GM23248 (cell line): ENCODE data around the gene ADGRD2. TPM values are rescaled to one million over a fixed set of nuclear protein-coding genes. Genes with fewer than 3 reads are reported as not detected.

Source experiments
- DNase-seq: peaks from one replicate; pipeline ENCODE4 v3.0.0-alpha.2; 2015
- H2AFZ ChIP-seq: fragments of 200-600 bp; sonication (generic); 2 replicates; pipeline ENCODE4 v1.6.1; 2016; ENCODE audit warnings: antibody characterized with exemption
- H3F3A ChIP-seq: fragments of 200-600 bp; sonication (generic); 2 replicates; pipeline ENCODE4 v1.6.1; 2016; ENCODE audit warnings: mild to moderate bottlenecking, antibody characterized with exemption, mixed run types; ENCODE audit not compliant: insufficient read depth
- H3K27ac ChIP-seq: fragments of 200-600 bp; sonication (generic); 2 replicates; pipeline ENCODE4 v1.5.1; 2016; ENCODE audit warnings: mild to moderate bottlenecking
- H3K27me3 ChIP-seq: fragments of 200-600 bp; sonication (generic); replicated peaks from 2 replicates; pipeline ENCODE4 v1.6.1; 2016; ENCODE audit warnings: mild to moderate bottlenecking; ENCODE audit not compliant: insufficient read depth
- H3K36me3 ChIP-seq: fragments of 200-600 bp; sonication (generic); 2 replicates; pipeline ENCODE4 v1.6.1; 2016; ENCODE audit warnings: low read depth, mild to moderate bottlenecking
- H3K4me1 ChIP-seq: fragments of 200-600 bp; sonication (generic); 2 replicates; pipeline ENCODE4 v1.6.1; 2016; ENCODE audit warnings: mild to moderate bottlenecking; ENCODE audit not compliant: insufficient read depth
- H3K4me2 ChIP-seq: fragments of 200-600 bp; sonication (generic); one replicate; pipeline ENCODE4 v1.6.1; 2016; ENCODE audit warnings: mild to moderate bottlenecking; ENCODE audit not compliant: unreplicated experiment
- H3K4me3 ChIP-seq: fragments of 200-600 bp; sonication (generic); 2 replicates; pipeline ENCODE4 v1.5.1; 2016; ENCODE audit warnings: mild to moderate bottlenecking
- H3K79me2 ChIP-seq: fragments of 200-600 bp; sonication (generic); 2 replicates; pipeline ENCODE4 v1.6.1; 2016; ENCODE audit warnings: mild to moderate bottlenecking; ENCODE audit not compliant: insufficient read depth
- H3K9ac ChIP-seq: fragments of 200-600 bp; sonication (generic); 2 replicates; pipeline ENCODE4 v1.6.1; 2016; ENCODE audit warnings: mild to moderate bottlenecking
- H3K9me2 ChIP-seq: fragments of 200-600 bp; sonication (generic); 2 replicates; pipeline ENCODE4 v1.6.1; 2016; ENCODE audit warnings: mixed run types, mild to moderate bottlenecking, moderate library complexity; ENCODE audit not compliant: insufficient read depth
- H3K9me3 ChIP-seq: fragments of 200-600 bp; sonication (generic); one replicate; pipeline ENCODE4 v1.6.1; 2017; ENCODE audit warnings: low read depth
- H4K20me1 ChIP-seq: fragments of 200-600 bp; sonication (generic); 2 replicates; pipeline ENCODE4 v1.6.0; 2016; ENCODE audit not compliant: insufficient read depth
- EZH2 ChIP-seq: fragments of 200-600 bp; sonication (generic); IDR thresholded peaks from 2 replicates; pipeline ENCODE4 v1.6.1; 2018; ENCODE audit warnings: antibody characterized with exemption, mild to moderate bottlenecking; ENCODE audit not compliant: insufficient read depth, poor library complexity, severe bottlenecking
- EZH2phosphoT487 ChIP-seq: fragments of 200-600 bp; sonication (generic); IDR thresholded peaks from 2 replicates; pipeline ENCODE4 v1.6.1; 2018; ENCODE audit warnings: antibody characterized with exemption, moderate library complexity, mild to moderate bottlenecking, low read depth; ENCODE audit not compliant: insufficient read depth
- WGBS, 2 experiments: methylation state at CpG; one replicate each; pipeline ENCODE4 v1.1.6; 2015 to 2017; ENCODE audit warnings: low lambda C conversion rate in 2 of 2, low coverage in 1 of 2; ENCODE audit errors: missing lambda C conversion rate in 2 of 2; 5-methylcytosine and 5-hydroxymethylcytosine counted together
- in situ Hi-C: fragments of 300-500 bp; cut with MboI; formaldehyde crosslinking; loops from 2 replicates; pipeline ENCODE4 v1.15.0; 2020
- polyA plus RNA-seq: library from polyadenylated mRNA; unstranded; fragments of >200 nt; fragmentation: Nextera tagmentation; extraction: Ambion mirVana; gene quantifications from 2 replicates; pipeline ENCODE4 v1.2.1, GENCODE V29; 2016
- total RNA-seq: library from RNA; depleted of rRNA; stranded (reverse); fragments of >200 nt; shearing (Covaris generic); gene quantifications from 2 replicates; pipeline ENCODE4 v1.2.3, GENCODE V29; 2014

The ADGRD2 gene
- total and polyA plus RNA-seq, 2 experiments from 2014 or later: not detected

DNA sequence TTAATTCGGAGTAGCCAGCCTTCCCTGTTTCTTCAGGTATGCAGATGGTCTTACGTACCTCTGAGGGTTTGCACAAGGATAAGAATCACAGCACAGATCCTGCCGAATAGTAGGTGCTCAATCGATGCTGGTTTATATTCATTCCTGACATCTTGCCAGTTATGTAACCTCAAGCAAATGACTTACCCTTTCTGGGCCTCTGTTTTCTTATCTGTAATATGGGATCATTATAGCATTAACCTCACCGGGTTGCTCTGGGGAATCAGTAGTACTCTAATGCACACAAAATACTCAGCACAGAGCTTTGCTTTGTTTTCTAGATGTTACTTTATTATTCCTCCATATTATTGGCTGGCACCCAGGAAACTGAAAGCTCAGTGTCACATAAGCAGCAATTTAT lies 64.6 kb downstream of the ADGRD2 start:
- peaks cover 20% of the 10 kb centered on the region for H3K27me3 ChIP-seq
- no peaks in the 10 kb centered on the region for H3K36me3 ChIP-seq
- H3K4me2 ChIP-seq: no peak overlapping the region
- no peaks in the 10 kb centered on the region for H3K79me2 ChIP-seq
- no peaks in the 10 kb centered on the region for H3K4me1 ChIP-seq
- no peaks in the 10 kb centered on the region for H3K9me3 ChIP-seq
- no peak overlapping the region for H3K27ac ChIP-seq
- H3K9ac ChIP-seq: no peak overlapping the region
- no peaks in the 10 kb centered on the region for H3K9me2 ChIP-seq
- in situ Hi-C loops: no loop called here
- H2AFZ ChIP-seq: no peak overlapping the region
- no peaks in the 10 kb centered on the region for H4K20me1 ChIP-seq
- H3K4me3 ChIP-seq: no peak overlapping the region
- no peaks in the 10 kb centered on the region for H3F3A ChIP-seq
- no peak for TF ChIP-seq EZH2phosphoT487
- TF ChIP-seq EZH2: no peak
- DNase-seq: no peak
- WGBS, 2 experiments: 72 to 75% methylated on average over 5 of the region's 5 CpGs

DNA sequence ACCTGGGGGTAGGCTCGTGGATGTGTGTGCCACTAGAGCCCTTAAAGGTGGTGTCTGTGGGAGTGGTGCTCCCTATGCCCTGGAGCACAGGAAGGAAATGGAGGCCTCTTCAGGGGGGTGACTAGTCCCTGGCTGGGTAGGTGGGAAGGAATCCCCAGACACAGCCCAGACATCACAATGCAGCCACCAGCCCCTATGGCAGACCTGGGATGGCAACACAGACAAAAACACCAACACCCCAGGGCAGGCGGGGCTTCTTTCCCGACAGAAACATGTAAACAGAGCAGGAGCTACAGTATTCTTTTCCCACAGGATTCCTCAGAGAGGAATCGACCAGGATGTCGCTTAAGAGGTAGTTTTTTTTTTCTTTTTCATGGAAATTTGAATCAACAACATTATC lies 67.3 kb downstream of the ADGRD2 start:
- Histone ChIP-seq H3K9me3 (no peaks in the 10 kb centered on the region), H3K4me3 (no peak overlapping the region), H3F3A (no peaks in the 10 kb centered on the region), H2AFZ (no peak overlapping the region), H4K20me1 (no peaks in the 10 kb centered on the region), H3K4me2 (no peak overlapping the region), H3K27me3 (peaks cover 20% of the 10 kb centered on the region), H3K9me2 (no peaks in the 10 kb centered on the region), H3K27ac (no peak overlapping the region), H3K79me2 (no peaks in the 10 kb centered on the region), H3K4me1 (no peaks in the 10 kb centered on the region), H3K9ac (no peak overlapping the region), H3K36me3 (no peaks in the 10 kb centered on the region)
- no peak for DNase-seq
- WGBS, 2 experiments: 58 to 63% methylated on average over 5 of the region's 5 CpGs
- in situ Hi-C loops: no loop called here
- TF ChIP-seq EZH2phosphoT487: no peak
- no peak for TF ChIP-seq EZH2

DNA sequence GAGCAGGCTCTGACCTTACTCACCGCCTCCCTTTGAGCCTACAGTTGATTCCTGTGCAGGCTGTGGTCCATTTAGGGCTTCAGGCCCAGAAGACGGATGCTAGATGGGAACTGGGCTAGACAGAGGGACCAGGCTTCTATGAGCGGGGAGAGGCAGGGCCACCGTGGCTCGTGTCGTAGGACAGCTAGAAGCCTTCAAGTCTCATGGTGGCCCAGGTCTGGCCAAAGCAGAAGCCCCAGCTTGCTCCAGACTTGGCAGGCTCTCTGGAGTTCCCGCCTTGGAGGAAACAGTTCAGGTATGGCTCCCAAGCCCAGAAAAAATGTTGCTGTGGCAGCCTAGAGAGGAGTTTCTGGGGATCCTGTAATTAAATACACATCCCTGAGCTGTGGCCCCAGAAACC lies 67.9 kb downstream of the ADGRD2 start:
- H3K4me1 ChIP-seq: no peaks in the 10 kb centered on the region
- DNase-seq: no peak
- in situ Hi-C loops: no loop called here
- H3K9ac ChIP-seq: no peak overlapping the region
- no peaks in the 10 kb centered on the region for H3K79me2 ChIP-seq
- no peak overlapping the region for H3K4me3 ChIP-seq
- no peak overlapping the region for H3K4me2 ChIP-seq
- no peaks in the 10 kb centered on the region for H4K20me1 ChIP-seq
- H2AFZ ChIP-seq: no peak overlapping the region
- no peaks in the 10 kb centered on the region for H3K9me2 ChIP-seq
- H3F3A ChIP-seq: no peaks in the 10 kb centered on the region
- no peaks in the 10 kb centered on the region for H3K9me3 ChIP-seq
- peaks cover 20% of the 10 kb centered on the region for H3K27me3 ChIP-seq
- whole genome bisulfite sequencing, 2 experiments: 73 to 79% methylated on average over 6 to 7 of the region's 7 CpGs
- H3K27ac ChIP-seq: no peak overlapping the region
- TF ChIP-seq EZH2phosphoT487 (no peak), EZH2 (no peak)
- H3K36me3 ChIP-seq: no peaks in the 10 kb centered on the region

DNA sequence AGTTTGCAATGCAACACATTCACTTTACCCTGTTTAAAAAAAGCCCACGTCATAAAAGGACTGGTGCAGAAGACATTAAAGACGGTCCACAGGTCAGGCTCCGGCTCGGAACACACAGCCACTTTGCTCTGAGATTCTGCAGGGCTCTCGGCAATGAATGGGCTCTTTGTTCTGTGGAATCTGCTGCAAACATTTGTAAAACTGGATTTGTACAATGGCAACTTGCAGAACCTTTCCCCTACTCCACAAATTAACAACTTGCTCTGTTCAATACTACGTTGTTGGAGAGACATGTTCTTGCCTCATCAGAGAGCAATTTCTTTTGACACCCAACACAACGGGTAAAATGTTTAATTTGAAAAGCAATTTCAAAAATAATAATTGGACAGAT lies 70.0 kb downstream of the ADGRD2 start:
- no peak overlapping the region for H3K4me2 ChIP-seq
- DNase-seq: no peak
- no peaks in the 10 kb centered on the region for H3K9me3 ChIP-seq
- H3K27me3 ChIP-seq: peaks cover 15% of the 10 kb centered on the region
- H3K4me3 ChIP-seq: no peak overlapping the region
- H3K9ac ChIP-seq: no peak overlapping the region
- H2AFZ ChIP-seq: no peak overlapping the region
- 80 to 81% methylated on average over 7 of the region's 7 CpGs for WGBS, 2 experiments
- no peaks in the 10 kb centered on the region for H3K4me1 ChIP-seq
- in situ Hi-C loops: no loop called here
- H3K9me2 ChIP-seq: no peaks in the 10 kb centered on the region
- no peaks in the 10 kb centered on the region for H3K36me3 ChIP-seq
- H4K20me1 ChIP-seq: no peaks in the 10 kb centered on the region
- TF ChIP-seq EZH2 (no peak), EZH2phosphoT487 (no peak)
- H3F3A ChIP-seq: no peaks in the 10 kb centered on the region
- H3K27ac ChIP-seq: no peak overlapping the region
- H3K79me2 ChIP-seq: no peaks in the 10 kb centered on the region

DNA sequence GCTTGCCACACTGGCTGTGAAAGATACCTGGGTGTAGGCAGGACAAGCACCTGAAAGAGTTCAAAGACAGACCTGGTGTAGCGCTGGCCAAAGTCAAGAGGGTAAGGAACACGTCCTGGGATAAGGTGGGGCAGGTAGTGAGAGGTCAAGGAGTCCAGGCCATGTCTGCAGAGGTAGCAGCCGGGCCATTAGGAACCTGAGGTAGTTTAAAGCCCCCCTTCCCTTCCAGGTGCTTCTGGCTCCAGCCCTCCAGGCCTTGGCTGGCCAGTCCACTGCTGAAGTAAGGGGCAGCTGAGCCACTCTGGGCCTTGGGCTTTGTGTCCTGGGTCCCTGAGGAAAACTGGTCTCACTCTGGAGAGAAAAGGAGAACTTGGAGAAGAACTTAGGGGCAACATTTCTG lies 70.9 kb downstream of the ADGRD2 start:
- Histone ChIP-seq H3K4me3 (no peak overlapping the region), H3K36me3 (no peaks in the 10 kb centered on the region), H2AFZ (no peak overlapping the region), H3K4me2 (no peak overlapping the region), H4K20me1 (no peaks in the 10 kb centered on the region), H3K27me3 (peaks cover 15% of the 10 kb centered on the region), H3K9me3 (no peaks in the 10 kb centered on the region), H3K27ac (no peak overlapping the region), H3K4me1 (no peaks in the 10 kb centered on the region), H3F3A (no peaks in the 10 kb centered on the region), H3K79me2 (no peaks in the 10 kb centered on the region), H3K9ac (no peak overlapping the region), H3K9me2 (no peaks in the 10 kb centered on the region)
- in situ Hi-C loops: no loop called here
- WGBS, 2 experiments: 61 to 67% methylated on average over 3 of the region's 3 CpGs
- no peak for DNase-seq
- TF ChIP-seq EZH2phosphoT487 (no peak), EZH2 (no peak)
